Pancreas (tissue), 10 donors: ENCODE results near the gene DNASE1L2. TPM values are rescaled to one million over a fixed set of nuclear protein-coding genes. Genes with fewer than 3 reads are reported as not detected.

Source experiments
- ATAC-seq, 4 donors: fragments of 200-7000 bp; cut with Tn5 transposase; one replicate each; pipeline versions ENCODE4 v1.8.0 to v1.9.1; 2020; ENCODE audit warnings: mild to moderate bottlenecking in 4 of 4, moderate library complexity in 4 of 4
- DNase-seq, 6 donors: peaks; one replicate each; pipeline ENCODE4 v3.0.0-alpha.2; 2020
- FAIRE-seq: peaks from 2 replicates; lab custom pipeline; 2012; peaks lifted over from hg19 to GRCh38; lab: Jason Lieb, UNC
- H3K27ac ChIP-seq, 4 donors: fragments of 200-600 bp; sonication (generic); 1 replicate in 3 of 4; 2 replicates in 1 of 4; pipeline versions ENCODE4 v1.5.0 to v1.8.0; 2020
- H3K27me3 ChIP-seq, 4 donors: fragments of 200-600 bp; one replicate each; pipeline ENCODE4 v1.8.0; 2021
- H3K36me3 ChIP-seq, 3 donors: fragments of 200-600 bp; sonication (generic) in 1 of 3; one replicate each; pipeline versions ENCODE4 v1.5.0 to v1.8.0; 2020 to 2021
- H3K4me1 ChIP-seq, 3 donors: fragments of 200-600 bp; one replicate each; pipeline ENCODE4 v1.8.0; 2021
- H3K4me3 ChIP-seq, 4 donors: fragments of 200-600 bp; sonication (generic) in 2 of 4; one replicate each; pipeline versions ENCODE4 v1.5.0 to v1.8.0; 2020 to 2021
- H3K9me3 ChIP-seq, 4 donors: fragments of 200-600 bp; one replicate each; pipeline ENCODE4 v1.8.0; 2021
- CTCF ChIP-seq, 4 donors: fragments of 200-600 bp; sonication (generic) in 3 of 4; IDR thresholded peaks; one replicate each; pipeline versions ENCODE4 v1.5.0 to v1.8.0; 2021; ENCODE audit warnings: antibody characterized with exemption in 4 of 4
- WGBS, 2 donors: extraction: QIAGEN DNeasy Blood & Tissue Kit; methylation state at CpG; one replicate each; pipeline ENCODE4 v1.1.7; 2013; 5-methylcytosine and 5-hydroxymethylcytosine counted together
- intact Hi-C, 3 donors: fragments of 100-400 bp; cut with DNase I; formaldehyde crosslinking; loops; one replicate each; pipeline versions ENCODE4 v1.11.1 to v1.14.2; 2022
- polyA plus RNA-seq, 2 donors: library from polyadenylated mRNA; stranded (reverse); fragments of 200-250 nt; gene quantifications; one replicate each; pipeline ENCODE4 v1.2.3, GENCODE V29; 2013
- total RNA-seq, 6 donors: library from RNA; stranded (reverse); fragmentation: NEBNext Ultra II Directional in 4 of 6; extraction: Animal tissue kit (Norgen Biotek cat#: 25700) in 4 of 6; gene quantifications; one replicate each; pipeline versions ENCODE4 v1.2.1 to v1.2.4, GENCODE V29; 2021 to 2023
- donor health status: healthy with polysubstance abuse.
- donor health status: DM: no; HTN: no; CAD: no; lungs with moderate emphysema.
- donor health status: DM: no; HTN: no; CAD: no.
- donor health status: control.
- donor health status: control.
- donor health status: Bipolar disorder and iron deficiency.
- donor health status: DM: yes; HTN: yes; CAD: no.
- donor health status: DM: no; HTN: no; CAD: no.
- donor health status: DM: no; HTN: no; CAD: no.
- donor health status: DM: yes; HTN: yes; CAD: no.

The DNASE1L2 gene
- total and polyA plus RNA-seq, 8 donors: 0.31 to 4.9 (median 0.82) TPM

- Histone ChIP-seq H3K27me3 (no peaks in the 10 kb centered on the region), H3K36me3 (no peaks in the 10 kb centered on the region), H3K4me1 (peaks cover 6 to 11% (median 10%) of the 10 kb centered on the region in 3 donors), H3K27ac (peak within 1 kb of the TSS; percentile 57 to 78 (median 70)), H3K4me3 (peak within 1 kb of the TSS; percentile 88 to 98 (median 94)), H3K9me3 (no peaks in the 10 kb centered on the region)
- FAIRE-seq (peak; percentile 39), ATAC-seq (peak; percentile 97 to 99 (median 98)), DNase-seq (peak; percentile 99 to 100 (median 100))
- intact Hi-C loops: no loop called here
- TF ChIP-seq CTCF (IDR thresholded peaks at IDR 0.05): no peak
- 0 to 1% methylated on average over 54 to 82 of the region's 82 CpGs for WGBS, 2 donors
Measured at GRCh38 chr16:2223221-2223941, 12.9 kb upstream of the DNASE1L2 start, which contains the start of gene E4F1. E4F1 (plus strand) TSS chr16:2223591; CDS start chr16:2223614, 23 bp downstream.

- ATAC-seq (peak; percentile 45 to 71 (median 61)), DNase-seq (peak in 5 of 6 donors; percentile 54 to 87 (median 65)), FAIRE-seq (no peak)
- H3K36me3 ChIP-seq: peaks cover 0 to 3% (median 0%) of the 10 kb centered on the region in 3 donors
- 2 to 3% methylated on average over 20 to 22 of the region's 22 CpGs for WGBS, 2 donors
- H3K9me3 ChIP-seq: no peaks in the 10 kb centered on the region
- peaks cover 6 to 11% (median 10%) of the 10 kb centered on the region in 3 donors for H3K4me1 ChIP-seq
- TF ChIP-seq CTCF (IDR thresholded peaks at IDR 0.05): no peak
- H3K27me3 ChIP-seq: no peaks in the 10 kb centered on the region
- intact Hi-C loops: no loop called here
- peak overlapping the region; percentile 57 to 72 (median 68) for H3K27ac ChIP-seq
- peak overlapping the region; percentile 88 to 98 (median 94) for H3K4me3 ChIP-seq
Measured at GRCh38 chr16:2223942-2224486, 12.2 kb upstream of the DNASE1L2 start.

- Histone ChIP-seq H3K27ac (no peak overlapping the region), H3K27me3 (no peaks in the 10 kb centered on the region), H3K4me1 (peaks cover 6 to 11% (median 10%) of the 10 kb centered on the region in 3 donors), H3K9me3 (no peaks in the 10 kb centered on the region), H3K4me3 (no peak overlapping the region), H3K36me3 (peaks cover 0 to 14% (median 6%) of the 10 kb centered on the region in 3 donors)
- WGBS, 2 donors: 38 to 47% methylated on average over 9 of the region's 9 CpGs
- intact Hi-C loops: no loop called here
- no peak for ATAC-seq
- no peak for TF ChIP-seq CTCF (IDR thresholded peaks at IDR 0.05)
- no peak for DNase-seq
- no peak for FAIRE-seq
Measured at GRCh38 chr16:2226245-2226793, 9.9 kb upstream of the DNASE1L2 start.

- H3K36me3 ChIP-seq: peaks cover 0 to 20% (median 6%) of the 10 kb centered on the region in 3 donors
- H3K27ac ChIP-seq: no peak overlapping the region
- DNase-seq: no peak
- FAIRE-seq: no peak
- peaks cover 6 to 11% (median 10%) of the 10 kb centered on the region in 3 donors for H3K4me1 ChIP-seq
- H3K4me3 ChIP-seq: no peak overlapping the region
- H3K9me3 ChIP-seq: no peaks in the 10 kb centered on the region
- ATAC-seq: no peak
- H3K27me3 ChIP-seq: no peaks in the 10 kb centered on the region
- no peak for TF ChIP-seq CTCF (IDR thresholded peaks at IDR 0.05)
- 89% methylated on average over 6 of the region's 6 CpGs for WGBS, 2 donors
- intact Hi-C loops: no loop called here
Measured at GRCh38 chr16:2226918-2227317, 9.3 kb upstream of the DNASE1L2 start.
